ENCODE data around the gene AK1.
"Not testable (repeated sequence)": the region's sequence is repeated elsewhere in the genome, so short reads cannot be mapped to it uniquely, and the experiment has no call there.

DNA sequence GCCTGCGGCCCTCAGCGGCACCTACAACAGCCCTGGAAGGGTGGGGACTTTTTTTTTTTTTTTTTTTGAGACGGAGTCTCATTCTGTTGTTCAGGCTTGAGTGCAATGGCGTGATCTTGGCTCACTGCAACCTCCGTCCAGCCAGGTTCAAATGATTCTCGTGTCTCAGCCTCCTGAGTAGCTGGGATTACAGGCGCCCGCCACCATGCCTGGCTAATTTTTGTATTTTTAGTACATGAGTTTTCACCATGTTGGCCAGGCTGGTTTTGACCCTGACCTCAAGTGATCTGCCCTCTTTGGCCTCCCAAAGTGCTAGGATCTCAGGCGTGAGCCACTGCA is 7.4 kb downstream of the AK1 start:
- TF ChIP-seq, protein P1, sequence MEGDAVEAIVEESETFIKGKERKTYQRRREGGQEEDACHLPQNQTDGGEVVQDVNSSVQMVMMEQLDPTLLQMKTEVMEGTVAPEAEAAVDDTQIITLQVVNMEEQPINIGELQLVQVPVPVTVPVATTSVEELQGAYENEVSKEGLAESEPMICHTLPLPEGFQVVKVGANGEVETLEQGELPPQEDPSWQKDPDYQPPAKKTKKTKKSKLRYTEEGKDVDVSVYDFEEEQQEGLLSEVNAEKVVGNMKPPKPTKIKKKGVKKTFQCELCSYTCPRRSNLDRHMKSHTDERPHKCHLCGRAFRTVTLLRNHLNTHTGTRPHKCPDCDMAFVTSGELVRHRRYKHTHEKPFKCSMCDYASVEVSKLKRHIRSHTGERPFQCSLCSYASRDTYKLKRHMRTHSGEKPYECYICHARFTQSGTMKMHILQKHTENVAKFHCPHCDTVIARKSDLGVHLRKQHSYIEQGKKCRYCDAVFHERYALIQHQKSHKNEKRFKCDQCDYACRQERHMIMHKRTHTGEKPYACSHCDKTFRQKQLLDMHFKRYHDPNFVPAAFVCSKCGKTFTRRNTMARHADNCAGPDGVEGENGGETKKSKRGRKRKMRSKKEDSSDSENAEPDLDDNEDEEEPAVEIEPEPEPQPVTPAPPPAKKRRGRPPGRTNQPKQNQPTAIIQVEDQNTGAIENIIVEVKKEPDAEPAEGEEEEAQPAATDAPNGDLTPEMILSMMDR (IDR thresholded peaks at IDR 0.05) = peak in 1 of 5 experiments; percentile 15
- TF ChIP-seq EP300 (IDR thresholded peaks at IDR 0.05) = not testable (repeated sequence)

Measured in tibial nerve (tissue), 4 donors.